ENCODE results near the gene ALPP. TPM values are rescaled to one million over a fixed set of nuclear protein-coding genes. Genes with fewer than 3 reads are reported as not detected.

ALPP gene
- not detected in 2 replicates for total RNA-seq

DNA sequence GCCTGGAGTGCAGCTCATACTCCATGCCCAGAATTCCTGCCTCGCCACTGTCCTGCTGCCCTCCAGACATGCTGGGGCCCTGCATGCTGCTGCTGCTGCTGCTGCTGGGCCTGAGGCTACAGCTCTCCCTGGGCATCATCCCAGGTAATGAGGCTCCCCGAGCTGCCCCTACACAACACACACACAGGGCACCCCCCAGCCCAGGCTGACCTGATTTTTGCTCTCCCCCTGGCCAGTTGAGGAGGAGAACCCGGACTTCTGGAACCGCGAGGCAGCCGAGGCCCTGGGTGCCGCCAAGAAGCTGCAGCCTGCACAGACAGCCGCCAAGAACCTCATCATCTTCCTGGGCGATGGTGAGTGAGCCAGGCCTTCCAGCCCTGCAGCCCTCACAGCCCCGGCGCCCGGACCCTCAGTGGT lies at the start of gene ALPP:
ALPP (plus strand) TSS at position 17 of the 417 bp plus-strand sequence; CDS start at position 69, 52 bp downstream.

DNA sequence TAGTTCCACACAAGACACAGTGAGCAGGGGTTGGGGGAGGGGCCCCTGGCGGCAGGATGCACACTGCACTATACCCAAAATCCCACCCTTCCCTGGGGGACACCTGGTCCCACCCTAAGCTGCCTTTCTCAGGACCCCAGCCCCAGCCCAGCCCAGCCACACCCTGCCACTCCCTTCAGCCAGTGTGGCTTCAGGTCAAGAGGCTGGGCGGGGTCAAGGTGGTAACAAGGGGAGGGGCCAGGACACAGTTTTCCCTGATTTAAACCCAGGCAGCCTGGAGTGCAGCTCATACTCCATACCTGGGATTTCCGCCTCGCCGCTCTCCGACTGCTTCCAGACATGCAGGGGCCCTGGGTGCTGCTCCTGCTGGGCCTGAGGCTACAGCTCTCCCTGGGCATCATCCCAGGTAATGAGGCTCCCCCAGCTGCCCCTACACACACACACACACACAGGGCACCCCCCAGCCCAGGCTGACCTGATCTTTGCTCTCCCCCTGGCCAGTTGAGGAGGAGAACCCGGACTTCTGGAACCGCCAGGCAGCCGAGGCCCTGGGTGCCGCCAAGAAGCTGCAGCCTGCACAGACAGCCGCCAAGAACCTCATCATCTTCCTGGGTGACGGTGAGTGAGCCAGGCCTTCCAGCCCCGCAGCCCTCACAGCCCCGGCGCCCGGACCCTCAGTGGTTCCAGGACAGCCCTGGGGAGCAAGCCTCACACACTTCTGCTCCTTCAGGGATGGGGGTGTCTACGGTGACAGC lies 28.2 kb downstream of the ALPP start, which contains the start of gene ALPG:
ALPG (plus strand) TSS at position 289 of the 755 bp plus-strand sequence; CDS start at position 340, 51 bp downstream.

Other genes with a start within 250 kb of the ALPP start
- not detected in 2 replicates for gene ALPG, start 28.1 kb downstream of the ALPP start, total RNA-seq
- not detected in 2 replicates for gene ALPI, start 77.4 kb downstream of the ALPP start, total RNA-seq
- not detected in 2 replicates for gene ECEL1, start 109.1 kb downstream of the ALPP start, total RNA-seq
- not detected in 2 replicates for gene PRSS56, start 141.6 kb downstream of the ALPP start, total RNA-seq
- not detected in 2 replicates for gene CHRND, start 147.4 kb downstream of the ALPP start, total RNA-seq
- not detected in 2 replicates for gene CHRNG, start 160.9 kb downstream of the ALPP start, total RNA-seq
- 1.6 and 2.0 TPM in 2 replicates for gene TIGD1, start 171.8 kb downstream of the ALPP start, total RNA-seq
- 144 and 162 TPM in 2 replicates for gene EIF4E2, start 171.9 kb downstream of the ALPP start, total RNA-seq